ENCODE data around the gene TMA16.

The TMA16 gene

GRCh38 chr4:163554870-163555465, 60.5 kb downstream of the TMA16 start:
- FAIRE-seq = no peak
- TF ChIP-seq SPI1 (IDR thresholded peaks at IDR 0.05; ENCODE audit: low read depth, low read length) (no peak), PAX5 (IDR thresholded peaks at IDR 0.05; ENCODE audit: insufficient read depth, low read length, severe bottlenecking) (no peak), TAF1 (IDR thresholded peaks at IDR 0.05; ENCODE audit: low read depth, low read length) (no peak), POLR2AphosphoS5 (IDR thresholded peaks at IDR 0.05; ENCODE audit: low read depth, low read length) (no peak), POU2F2 (IDR thresholded peaks at IDR 0.05; ENCODE audit: low read depth, low read length) (no peak), POLR2A (IDR thresholded peaks at IDR 0.05; ENCODE audit: low read depth, low read length) (no peak)
- no peak for DNase-seq (ENCODE audit: insufficient read length, low spot score)

- TF ChIP-seq PAX5 (IDR thresholded peaks at IDR 0.05; ENCODE audit: insufficient read depth, low read length, severe bottlenecking) (no peak), POLR2A (IDR thresholded peaks at IDR 0.05; ENCODE audit: low read depth, low read length) (no peak), POLR2AphosphoS5 (IDR thresholded peaks at IDR 0.05; ENCODE audit: low read depth, low read length) (no peak), TAF1 (IDR thresholded peaks at IDR 0.05; ENCODE audit: low read depth, low read length) (no peak), SPI1 (IDR thresholded peaks at IDR 0.05; ENCODE audit: low read depth, low read length) (no peak), POU2F2 (IDR thresholded peaks at IDR 0.05; ENCODE audit: low read depth, low read length) (no peak)
Measured at GRCh38 chr4:163556177-163556576, 61.7 kb downstream of the TMA16 start.

GRCh38 chr4:163556650-163557391, 62.3 kb downstream of the TMA16 start:
- TF ChIP-seq TAF1 (IDR thresholded peaks at IDR 0.05; ENCODE audit: low read depth, low read length) (no peak), POU2F2 (IDR thresholded peaks at IDR 0.05; ENCODE audit: low read depth, low read length) (no peak), POLR2A (IDR thresholded peaks at IDR 0.05; ENCODE audit: low read depth, low read length) (no peak), SPI1 (IDR thresholded peaks at IDR 0.05; ENCODE audit: low read depth, low read length) (peak; percentile 48; the same call in 1 of the 2 replicates)
- peak; percentile 67 for FAIRE-seq
- DNase-seq (ENCODE audit: insufficient read length, low spot score) = no peak

More at GRCh38 chr4:163556177-163556576, 61.7 kb downstream of the TMA16 start:
- DNase-seq (ENCODE audit: insufficient read length, low spot score) = no peak
- FAIRE-seq = peak; percentile 45

GRCh38 chr4:163558539-163559044, 64.1 kb downstream of the TMA16 start:
- FAIRE-seq = peak; percentile 81
- TF ChIP-seq TAF1 (IDR thresholded peaks at IDR 0.05; ENCODE audit: low read depth, low read length) (no peak), PAX5 (IDR thresholded peaks at IDR 0.05; ENCODE audit: insufficient read depth, low read length, severe bottlenecking) (no peak), SPI1 (IDR thresholded peaks at IDR 0.05; ENCODE audit: low read depth, low read length) (peak; percentile 79)

GRCh38 chr4:163562496-163562895, 68.0 kb downstream of the TMA16 start:
- TF ChIP-seq POLR2AphosphoS5 (IDR thresholded peaks at IDR 0.05; ENCODE audit: low read depth, low read length) (no peak), POU2F2 (IDR thresholded peaks at IDR 0.05; ENCODE audit: low read depth, low read length) (no peak), POLR2A (IDR thresholded peaks at IDR 0.05; ENCODE audit: low read depth, low read length) (no peak), PAX5 (IDR thresholded peaks at IDR 0.05; ENCODE audit: insufficient read depth, low read length, severe bottlenecking) (no peak), TAF1 (IDR thresholded peaks at IDR 0.05; ENCODE audit: low read depth, low read length) (no peak), SPI1 (IDR thresholded peaks at IDR 0.05; ENCODE audit: low read depth, low read length) (no peak)
- no peak for FAIRE-seq
- DNase-seq (ENCODE audit: insufficient read length, low spot score) = no peak

More at GRCh38 chr4:163558539-163559044, 64.1 kb downstream of the TMA16 start:
- DNase-seq (ENCODE audit: insufficient read length, low spot score) = no peak

- no peak for FAIRE-seq
- TF ChIP-seq POLR2AphosphoS5 (IDR thresholded peaks at IDR 0.05; ENCODE audit: low read depth, low read length) (no peak), PAX5 (IDR thresholded peaks at IDR 0.05; ENCODE audit: insufficient read depth, low read length, severe bottlenecking) (no peak), TAF1 (IDR thresholded peaks at IDR 0.05; ENCODE audit: low read depth, low read length) (no peak), SPI1 (IDR thresholded peaks at IDR 0.05; ENCODE audit: low read depth, low read length) (no peak), POLR2A (IDR thresholded peaks at IDR 0.05; ENCODE audit: low read depth, low read length) (no peak), POU2F2 (IDR thresholded peaks at IDR 0.05; ENCODE audit: low read depth, low read length) (no peak)
- no peak for DNase-seq (ENCODE audit: insufficient read length, low spot score)
Measured at GRCh38 chr4:163563592-163563991, 69.1 kb downstream of the TMA16 start.

GRCh38 chr4:163564221-163564720, 69.8 kb downstream of the TMA16 start:
- DNase-seq (ENCODE audit: insufficient read length, low spot score) = no peak
- TF ChIP-seq POLR2A (IDR thresholded peaks at IDR 0.05; ENCODE audit: low read depth, low read length) (no peak), POU2F2 (IDR thresholded peaks at IDR 0.05; ENCODE audit: low read depth, low read length) (no peak)
- no peak for FAIRE-seq

- FAIRE-seq (no peak), DNase-seq (ENCODE audit: insufficient read length, low spot score) (no peak)
- no peak for TF ChIP-seq POLR2A (IDR thresholded peaks at IDR 0.05; ENCODE audit: low read depth, low read length)
Measured at GRCh38 chr4:163565226-163566135, 71.0 kb downstream of the TMA16 start.

GRCh38 chr4:163566257-163566796, 71.8 kb downstream of the TMA16 start:
- DNase-seq (ENCODE audit: insufficient read length, low spot score) (no peak), FAIRE-seq (no peak)
- TF ChIP-seq POLR2AphosphoS5 (IDR thresholded peaks at IDR 0.05; ENCODE audit: low read depth, low read length) (no peak), PAX5 (IDR thresholded peaks at IDR 0.05; ENCODE audit: insufficient read depth, low read length, severe bottlenecking) (no peak), SPI1 (IDR thresholded peaks at IDR 0.05; ENCODE audit: low read depth, low read length) (no peak), TAF1 (IDR thresholded peaks at IDR 0.05; ENCODE audit: low read depth, low read length) (no peak), POLR2A (IDR thresholded peaks at IDR 0.05; ENCODE audit: low read depth, low read length) (no peak), POU2F2 (IDR thresholded peaks at IDR 0.05; ENCODE audit: low read depth, low read length) (no peak)

Data from GM12891 (cell line).